Stimulated activated naive B cell treated with anti-CD40 and anti-IgM and Interleukin-4, amounts not matched to agents 10 μg/mL and 1 μg/mL and 100 μg/mL, for 72 hours (primary cell): Measurements from ENCODE around the gene AOC3.

ENCODE experiments used
- ATAC-seq, 2 donors: fragments of 150-1000 bp; cut with Tn5 transposase; replicated peaks; 2 replicates each; pipeline ENCODE4 v1.10.0; 2021; ENCODE audit warnings: moderate library complexity in 1 of 2
- DNase-seq: peaks from one replicate; pipeline ENCODE4 v3.0.0; 2021
- H3K27ac Mint-ChIP-seq: one replicate; pipeline ENCODE4 v1.8.0; 2022; ENCODE audit warnings: mild to moderate bottlenecking, mixed read lengths
- H3K27me3 Mint-ChIP-seq, 2 donors: one replicate each; pipeline ENCODE4 v1.8.0; 2022; ENCODE audit warnings: mixed read lengths in 2 of 2
- H3K36me3 Mint-ChIP-seq, 2 donors: one replicate each; pipeline ENCODE4 v1.8.0; 2022; ENCODE audit warnings: mixed read lengths in 2 of 2, mild to moderate bottlenecking in 1 of 2
- H3K4me1 Mint-ChIP-seq, 2 donors: one replicate each; pipeline ENCODE4 v1.8.0; 2022; ENCODE audit warnings: mixed read lengths in 2 of 2, mild to moderate bottlenecking in 1 of 2
- H3K4me3 Mint-ChIP-seq, 2 donors: one replicate each; pipeline ENCODE4 v1.8.0; 2022; ENCODE audit warnings: mild to moderate bottlenecking in 2 of 2, mixed read lengths in 2 of 2, moderate library complexity in 1 of 2
- H3K9me3 Mint-ChIP-seq, 2 donors: one replicate each; pipeline ENCODE4 v1.8.0; 2022; ENCODE audit warnings: mixed read lengths in 2 of 2, mild to moderate bottlenecking in 1 of 2

AOC3 gene

GRCh38 chr17:42850954-42851353 lies at the start of gene AOC3:
TSS of gene AOC3 (plus strand) at chr17:42851199. CDS start at chr17:42851344, 145 bp downstream.
- H3K27ac Mint-ChIP-seq = no peak within 1 kb of the TSS
- DNase-seq = no peak
- no peaks in the 10 kb centered on the region for H3K9me3 Mint-ChIP-seq
- no peak within 1 kb of the TSS for H3K4me3 Mint-ChIP-seq
- H3K36me3 Mint-ChIP-seq = peaks cover 8 to 29% of the 10 kb centered on the region in 2 donors
- H3K4me1 Mint-ChIP-seq = peaks cover 8 to 11% of the 10 kb centered on the region in 2 donors
- no peaks in the 10 kb centered on the region for H3K27me3 Mint-ChIP-seq
- ATAC-seq = no peak

- Mint-ChIP-seq H3K4me1 (peaks cover 5 to 9% of the 10 kb centered on the region in 2 donors), H3K4me3 (no peak overlapping the region), H3K36me3 (peaks cover 4 to 11% of the 10 kb centered on the region in 2 donors), H3K9me3 (peaks cover 2 to 4% of the 10 kb centered on the region in 2 donors), H3K27me3 (peaks cover 4 to 5% of the 10 kb centered on the region in 2 donors), H3K27ac (no peak overlapping the region)
- ATAC-seq (no peak), DNase-seq (no peak)
Measured at GRCh38 chr17:42803074-42803883, 47.7 kb upstream of the AOC3 start.

DNA sequence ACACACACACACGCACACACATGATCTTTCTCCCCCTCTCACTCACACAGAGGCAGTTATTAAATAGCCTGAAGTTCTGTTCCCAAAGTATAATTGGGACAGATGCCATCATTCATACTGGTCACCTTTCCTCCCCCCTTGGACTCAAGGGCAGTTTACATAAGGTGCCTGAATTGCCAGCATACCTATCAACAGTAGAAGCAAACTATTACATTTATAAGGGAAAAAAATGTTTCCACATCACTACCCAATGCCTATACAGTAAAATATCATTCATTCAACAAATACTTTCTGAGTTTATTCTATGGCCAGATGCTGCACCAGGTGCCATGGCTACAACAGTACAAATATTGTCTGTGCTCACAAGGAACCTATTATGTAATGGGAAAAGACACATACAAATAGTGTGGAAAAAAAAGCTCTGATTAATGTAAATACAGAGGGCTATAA lies 46.1 kb upstream of the AOC3 start:
- Mint-ChIP-seq H3K27me3 (no peaks in the 10 kb centered on the region), H3K4me3 (no peak overlapping the region), H3K9me3 (no peaks in the 10 kb centered on the region), H3K4me1 (no peaks in the 10 kb centered on the region), H3K27ac (no peak overlapping the region), H3K36me3 (peaks cover 2 to 7% of the 10 kb centered on the region in 2 donors)
- ATAC-seq = no peak
- no peak for DNase-seq

- Mint-ChIP-seq H3K9me3 (no peaks in the 10 kb centered on the region), H3K27me3 (no peaks in the 10 kb centered on the region), H3K36me3 (peaks cover 10 to 15% of the 10 kb centered on the region in 2 donors), H3K27ac (no peak overlapping the region), H3K4me1 (peaks cover 0 to 6% of the 10 kb centered on the region in 2 donors), H3K4me3 (no peak overlapping the region)
- no peak for DNase-seq
- no peak for ATAC-seq
Measured at GRCh38 chr17:42806249-42806648, 44.8 kb upstream of the AOC3 start.

DNA sequence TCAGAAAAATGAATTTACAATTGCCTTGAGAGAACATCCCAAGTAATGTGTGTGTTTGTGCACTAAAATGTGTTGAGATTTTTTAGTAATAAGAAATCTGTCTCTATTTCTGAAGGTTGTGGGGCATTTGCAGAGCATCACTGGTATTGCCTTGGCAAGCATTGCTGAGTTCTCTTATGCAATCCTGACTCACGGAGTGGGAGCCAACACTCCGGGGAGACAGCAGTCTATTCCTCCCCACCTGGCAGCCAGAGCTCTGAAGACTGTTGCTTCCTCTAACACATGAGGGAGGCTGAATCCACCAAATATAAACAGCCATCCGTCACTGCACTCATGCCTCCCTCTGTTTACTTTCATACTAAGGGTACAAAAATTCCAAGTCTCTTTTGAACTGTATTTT lies 41.7 kb upstream of the AOC3 start:
- H3K36me3 Mint-ChIP-seq = peaks cover 20 to 26% of the 10 kb centered on the region in 2 donors
- no peak overlapping the region for H3K27ac Mint-ChIP-seq
- DNase-seq = no peak

DNA sequence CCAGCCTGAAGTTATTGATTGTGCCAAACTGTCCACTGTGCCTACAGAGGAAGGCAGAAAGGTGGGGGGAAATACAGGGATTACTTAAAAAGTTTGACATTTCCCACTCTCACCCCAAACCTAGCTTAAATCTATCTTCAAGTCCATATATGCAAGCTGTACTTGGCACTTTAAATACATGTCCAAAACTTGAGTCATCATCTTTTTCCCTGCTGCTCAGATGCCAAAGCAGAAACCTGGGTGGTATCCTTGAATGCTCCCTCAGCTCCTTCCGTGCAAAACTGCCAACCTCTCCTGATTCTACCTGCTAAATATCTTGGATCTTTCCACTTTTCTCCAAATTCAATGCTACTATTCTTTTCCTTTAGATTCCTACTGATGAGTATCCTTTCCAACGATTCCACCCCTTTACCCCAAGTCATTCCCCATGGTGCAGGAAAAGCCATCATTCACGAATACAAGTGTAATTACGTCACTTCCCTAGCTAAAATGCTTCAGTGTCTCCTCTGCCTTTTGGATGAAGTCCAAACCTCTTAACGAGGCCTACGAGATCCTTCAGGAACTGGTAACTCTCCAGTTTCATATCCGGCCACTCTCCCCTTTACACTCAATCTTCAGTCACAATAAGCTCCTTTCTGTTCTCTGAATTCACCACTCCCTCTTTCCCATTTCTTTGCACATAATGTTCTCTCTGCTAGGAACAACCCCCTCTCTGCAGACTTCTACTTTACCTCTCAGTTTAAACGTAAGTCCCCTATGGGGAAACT lies 36.2 kb upstream of the AOC3 start:
- ATAC-seq (no peak), DNase-seq (no peak)
- H3K4me1 Mint-ChIP-seq = peaks cover 3 to 11% of the 10 kb centered on the region in 2 donors
- no peak overlapping the region for H3K27ac Mint-ChIP-seq
- no peaks in the 10 kb centered on the region for H3K9me3 Mint-ChIP-seq
- H3K27me3 Mint-ChIP-seq = no peaks in the 10 kb centered on the region
- H3K36me3 Mint-ChIP-seq = peaks cover 47 to 52% of the 10 kb centered on the region in 2 donors
- H3K4me3 Mint-ChIP-seq = no peak overlapping the region

More for the DNA sequence above, 41.7 kb upstream of the AOC3 start:
- Mint-ChIP-seq H3K9me3 (no peaks in the 10 kb centered on the region), H3K27me3 (no peaks in the 10 kb centered on the region), H3K4me1 (peaks cover 0 to 11% of the 10 kb centered on the region in 2 donors), H3K4me3 (no peak overlapping the region)
- no peak for ATAC-seq

DNA sequence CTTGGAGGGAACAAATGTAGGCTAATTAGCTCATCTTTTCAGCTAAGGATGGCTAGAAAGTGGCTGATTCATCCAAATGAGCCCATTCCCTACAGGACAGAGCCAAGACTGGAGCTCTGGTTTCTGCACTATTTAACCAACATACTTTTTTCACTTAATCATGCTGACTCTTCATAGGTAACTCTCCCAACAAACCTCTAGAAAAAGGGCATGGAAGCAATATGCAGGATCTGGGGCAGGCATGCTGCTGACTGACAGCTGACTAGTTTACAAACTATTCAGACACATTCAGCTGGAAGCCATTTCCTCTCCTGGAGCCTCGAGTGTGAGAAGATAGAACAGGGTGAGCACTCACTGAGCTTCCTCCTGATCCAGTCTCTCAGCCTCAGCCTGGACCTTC lies 33.1 kb upstream of the AOC3 start:
- Mint-ChIP-seq H3K4me3 (no peak overlapping the region), H3K27me3 (no peaks in the 10 kb centered on the region), H3K4me1 (peaks cover 11 to 15% of the 10 kb centered on the region in 2 donors), H3K9me3 (no peaks in the 10 kb centered on the region), H3K27ac (no peak overlapping the region), H3K36me3 (peaks cover 40 to 55% of the 10 kb centered on the region in 2 donors)
- DNase-seq (no peak), ATAC-seq (no peak)

- ATAC-seq = no peak
- H3K4me3 Mint-ChIP-seq = no peak overlapping the region
- no peaks in the 10 kb centered on the region for H3K27me3 Mint-ChIP-seq
- H3K36me3 Mint-ChIP-seq = peaks cover 40 to 55% of the 10 kb centered on the region in 2 donors
- peaks cover 11 to 18% of the 10 kb centered on the region in 2 donors for H3K4me1 Mint-ChIP-seq
- no peak overlapping the region for H3K27ac Mint-ChIP-seq
- DNase-seq = no peak
- no peaks in the 10 kb centered on the region for H3K9me3 Mint-ChIP-seq
Measured at GRCh38 chr17:42818379-42818778, 32.6 kb upstream of the AOC3 start.

GRCh38 chr17:42819939-42820535 lies 31.0 kb upstream of the AOC3 start:
- no peak overlapping the region for H3K27ac Mint-ChIP-seq

GRCh38 chr17:42821176-42821575 lies 29.8 kb upstream of the AOC3 start:
- peaks cover 13 to 25% of the 10 kb centered on the region in 2 donors for H3K4me1 Mint-ChIP-seq
- H3K27me3 Mint-ChIP-seq = no peaks in the 10 kb centered on the region
- peaks cover 25 to 38% of the 10 kb centered on the region in 2 donors for H3K36me3 Mint-ChIP-seq
- H3K27ac Mint-ChIP-seq = no peak overlapping the region
- DNase-seq = no peak
- no peak overlapping the region for H3K4me3 Mint-ChIP-seq
- no peak for ATAC-seq
- H3K9me3 Mint-ChIP-seq = no peaks in the 10 kb centered on the region

More at GRCh38 chr17:42819939-42820535, 31.0 kb upstream of the AOC3 start:
- peak; percentile 40 for DNase-seq
- H3K4me3 Mint-ChIP-seq = no peak overlapping the region
- H3K9me3 Mint-ChIP-seq = no peaks in the 10 kb centered on the region
- no peaks in the 10 kb centered on the region for H3K27me3 Mint-ChIP-seq
- H3K4me1 Mint-ChIP-seq = peaks cover 13 to 25% of the 10 kb centered on the region in 2 donors
- ATAC-seq = peak; percentile 48 to 60
- peaks cover 34 to 48% of the 10 kb centered on the region in 2 donors for H3K36me3 Mint-ChIP-seq

GRCh38 chr17:42827472-42827871 lies 23.5 kb upstream of the AOC3 start:
- Mint-ChIP-seq H3K4me3 (no peak overlapping the region), H3K27ac (no peak overlapping the region), H3K9me3 (no peaks in the 10 kb centered on the region), H3K4me1 (peaks cover 7 to 23% of the 10 kb centered on the region in 2 donors), H3K27me3 (no peaks in the 10 kb centered on the region), H3K36me3 (peaks cover 2 to 6% of the 10 kb centered on the region in 2 donors)
- no peak for DNase-seq
- ATAC-seq = no peak

DNA sequence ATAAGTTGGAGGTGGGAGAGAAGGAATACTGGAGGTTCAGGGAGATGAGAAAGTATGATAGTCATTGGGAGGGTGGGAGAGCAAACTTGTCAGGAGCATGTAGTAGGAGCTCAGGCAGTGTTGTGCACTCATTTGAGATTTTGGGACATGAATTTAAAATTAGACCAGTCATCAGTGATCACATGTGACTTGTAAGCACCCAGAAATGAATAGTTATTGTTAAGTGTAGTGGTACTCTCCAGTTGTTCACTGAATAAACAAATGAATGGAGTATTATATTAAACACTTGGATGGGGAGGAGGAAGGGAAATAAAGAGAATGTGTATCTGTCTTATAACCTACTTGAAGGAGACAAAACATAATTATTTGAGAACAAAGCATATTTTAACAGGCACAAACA lies 20.0 kb upstream of the AOC3 start:
- no peak for ATAC-seq
- peaks cover 13 to 30% of the 10 kb centered on the region in 2 donors for H3K4me1 Mint-ChIP-seq
- no peaks in the 10 kb centered on the region for H3K9me3 Mint-ChIP-seq
- peaks cover 3 to 10% of the 10 kb centered on the region in 2 donors for H3K36me3 Mint-ChIP-seq
- no peak overlapping the region for H3K27ac Mint-ChIP-seq
- DNase-seq = no peak
- no peak overlapping the region for H3K4me3 Mint-ChIP-seq
- no peaks in the 10 kb centered on the region for H3K27me3 Mint-ChIP-seq

DNA sequence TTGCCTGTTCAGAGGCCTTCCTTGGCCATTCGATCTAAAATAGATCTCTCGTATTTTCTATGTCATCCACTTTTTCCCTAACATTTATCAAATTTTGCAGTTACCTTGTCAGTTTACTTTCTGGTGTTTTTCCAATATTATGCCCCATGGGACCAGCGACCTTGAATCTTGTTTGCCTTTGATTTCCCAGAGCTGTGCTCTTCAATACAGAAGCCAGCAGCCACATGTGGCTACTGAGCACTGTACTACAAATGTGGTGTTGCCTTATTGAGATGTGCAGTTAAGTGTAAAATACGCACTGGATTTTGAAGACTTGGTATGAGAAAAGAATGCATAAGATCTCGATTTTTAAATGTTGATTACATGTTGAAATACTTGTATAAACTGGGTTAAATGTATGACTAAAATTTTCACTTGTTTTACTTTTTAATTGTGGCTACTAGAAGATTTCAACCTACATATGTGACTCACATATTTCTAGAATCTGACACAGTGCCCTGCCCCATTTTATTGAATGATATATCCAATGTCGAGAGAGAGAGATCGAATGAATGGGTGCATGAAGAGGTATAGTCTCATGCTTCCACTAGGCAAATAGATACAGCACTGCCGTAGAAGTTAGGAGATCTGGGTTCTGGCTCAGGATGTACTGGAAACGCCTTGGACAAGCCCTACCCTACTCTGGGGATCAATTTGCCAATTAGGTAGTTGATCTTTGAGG lies 18.6 kb upstream of the AOC3 start:
- no peaks in the 10 kb centered on the region for H3K9me3 Mint-ChIP-seq
- H3K27ac Mint-ChIP-seq = peak overlapping the region; percentile 99
- peaks cover 6 to 18% of the 10 kb centered on the region in 2 donors for H3K36me3 Mint-ChIP-seq
- DNase-seq = no peak
- no peaks in the 10 kb centered on the region for H3K27me3 Mint-ChIP-seq
- peak overlapping the region; percentile 94 to 97 for H3K4me3 Mint-ChIP-seq
- ATAC-seq = peak; percentile 15 to 18
- peaks cover 13 to 30% of the 10 kb centered on the region in 2 donors for H3K4me1 Mint-ChIP-seq
